Activated B cell treated with CpG ODN at 0.5 μM for 24 hours (primary cell): ENCODE data around the gene PARP9. TPM values are rescaled to one million over a fixed set of nuclear protein-coding genes. Genes with fewer than 3 reads are reported as not detected.

Experiments
- ATAC-seq: fragments of 200-7000 bp; cut with Tn5 transposase; one replicate; pipeline ENCODE4 v1.10.0; 2021; ENCODE audit warnings: low read depth, mild to moderate bottlenecking, moderate library complexity
- CTCF ChIA-PET: fragments of 350-600 bp; sonication (Branson Sonifier 250); formaldehyde crosslinking; loops from one replicate; lab custom pipeline; 2021; ENCODE audit warnings: antibody characterized with exemption; lab: Charles Lee
- POLR2A ChIA-PET: fragments of 350-600 bp; sonication (Branson Sonifier 250); formaldehyde crosslinking; loops from one replicate; lab custom pipeline; 2021; ENCODE audit warnings: antibody characterized with exemption; lab: Charles Lee
- DNase-seq: peaks from one replicate; pipeline ENCODE4 v3.0.0; 2022
- H3K27ac Mint-ChIP-seq: one replicate; pipeline ENCODE4 v1.8.0; 2020; ENCODE audit warnings: mixed read lengths
- H3K27me3 Mint-ChIP-seq: one replicate; pipeline ENCODE4 v1.8.0; 2021; ENCODE audit warnings: mixed read lengths
- H3K36me3 Mint-ChIP-seq: one replicate; pipeline ENCODE4 v1.8.0; 2021; ENCODE audit warnings: low read depth, mixed read lengths
- H3K4me1 Mint-ChIP-seq: one replicate; pipeline ENCODE4 v1.8.0; 2021; ENCODE audit warnings: mixed read lengths
- H3K4me3 Mint-ChIP-seq: one replicate; pipeline ENCODE4 v1.8.0; 2020; ENCODE audit warnings: mild to moderate bottlenecking, mixed read lengths
- H3K9me3 Mint-ChIP-seq: one replicate; pipeline ENCODE4 v1.8.0; 2020; ENCODE audit warnings: mixed read lengths
- CTCF ChIP-seq: fragments of 200-600 bp; IDR thresholded peaks from one replicate; pipeline ENCODE4 v1.8.0; 2022; ENCODE audit warnings: antibody characterized with exemption, mild to moderate bottlenecking
- intact Hi-C: fragments of 100-400 bp; cut with micrococcal nuclease; formaldehyde crosslinking; loops from one replicate; pipeline ENCODE4 v1.15.1; 2024
- total RNA-seq: library from RNA; stranded (reverse); gene quantifications from 2 replicates; pipeline ENCODE4 v1.2.3, GENCODE V29; 2022

PARP9 gene
- total RNA-seq, 1 donor from 2014 or later, result 50.8 TPM

- ATAC-seq (no peak), DNase-seq (no peak)
- no peaks in the 10 kb centered on the region for H3K9me3 Mint-ChIP-seq
- H3K27me3 Mint-ChIP-seq, result no peaks in the 10 kb centered on the region
- peaks cover 76% of the 10 kb centered on the region for H3K36me3 Mint-ChIP-seq
- POLR2A ChIA-PET, result no interaction called here
- CTCF ChIA-PET, result no interaction called here
- H3K4me1 Mint-ChIP-seq, result peaks cover 53% of the 10 kb centered on the region
- intact Hi-C loops, result no loop called here
- H3K27ac Mint-ChIP-seq, result peak overlapping the region; percentile 65
- H3K4me3 Mint-ChIP-seq, result no peak overlapping the region
- TF ChIP-seq CTCF, result no peak
Observed at GRCh38 chr3:122606330-122606729, 42.2 kb upstream of the PARP9 start.

GRCh38 chr3:122603056-122603455 is 39.0 kb upstream of the PARP9 start:
- CTCF ChIA-PET, result no interaction called here

DNA sequence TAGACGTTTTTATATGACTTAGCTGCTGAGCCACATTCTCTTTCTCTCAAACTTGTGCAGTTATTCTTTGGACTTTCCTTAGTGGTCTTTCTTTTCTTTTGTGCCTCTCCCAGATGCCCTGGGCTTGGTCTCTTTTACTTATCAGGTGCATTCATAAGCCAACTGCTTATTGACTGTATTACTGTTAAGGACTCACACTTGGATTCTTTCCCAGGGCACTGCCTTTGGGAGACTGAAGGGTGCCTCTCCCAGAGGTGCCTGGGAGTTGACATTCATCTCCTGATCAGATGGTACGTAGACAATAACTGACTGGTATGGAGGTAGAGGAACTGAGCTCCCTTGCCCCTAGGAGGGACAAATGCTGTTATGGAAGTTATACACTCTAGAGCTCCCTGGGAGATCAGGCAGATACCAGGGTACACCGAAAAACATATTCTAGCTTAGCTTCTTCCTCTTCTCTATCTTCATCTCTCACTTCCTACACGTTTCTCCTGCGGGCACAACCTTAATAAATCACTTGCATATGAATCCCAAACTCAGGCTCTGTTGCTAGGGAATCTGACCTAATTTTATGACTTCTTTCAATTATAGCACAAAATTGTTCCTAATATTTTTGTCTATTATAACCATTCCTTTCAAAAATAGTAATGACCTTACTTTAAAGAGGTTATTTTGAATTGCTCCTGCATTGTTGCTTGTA is 38.1 kb upstream of the PARP9 start:
- Mint-ChIP-seq H3K9me3 (no peaks in the 10 kb centered on the region), H3K4me3 (no peak overlapping the region), H3K4me1 (peaks cover 54% of the 10 kb centered on the region), H3K27me3 (no peaks in the 10 kb centered on the region), H3K36me3 (peaks cover 54% of the 10 kb centered on the region), H3K27ac (peak overlapping the region; percentile 44)
- no peak for ATAC-seq
- no peak for TF ChIP-seq CTCF
- DNase-seq, result no peak
- ChIA-PET POLR2A (no interaction called here), CTCF (no interaction called here)
- intact Hi-C loops, result no loop called here

More at GRCh38 chr3:122603056-122603455, 39.0 kb upstream of the PARP9 start:
- no peak for TF ChIP-seq CTCF
- DNase-seq (no peak), ATAC-seq (no peak)
- Mint-ChIP-seq H3K4me1 (peaks cover 54% of the 10 kb centered on the region), H3K27me3 (no peaks in the 10 kb centered on the region), H3K36me3 (peaks cover 60% of the 10 kb centered on the region), H3K4me3 (no peak overlapping the region), H3K27ac (no peak overlapping the region), H3K9me3 (no peaks in the 10 kb centered on the region)
- intact Hi-C loops, result no loop called here
- POLR2A ChIA-PET, result interaction anchor here (1.0 to 1.5 kb wide), 3 partner anchors 8 to 16 kb away, joined by 3 to 5 read pairs (median 3); no protein-coding TSS in a partner anchor

DNA sequence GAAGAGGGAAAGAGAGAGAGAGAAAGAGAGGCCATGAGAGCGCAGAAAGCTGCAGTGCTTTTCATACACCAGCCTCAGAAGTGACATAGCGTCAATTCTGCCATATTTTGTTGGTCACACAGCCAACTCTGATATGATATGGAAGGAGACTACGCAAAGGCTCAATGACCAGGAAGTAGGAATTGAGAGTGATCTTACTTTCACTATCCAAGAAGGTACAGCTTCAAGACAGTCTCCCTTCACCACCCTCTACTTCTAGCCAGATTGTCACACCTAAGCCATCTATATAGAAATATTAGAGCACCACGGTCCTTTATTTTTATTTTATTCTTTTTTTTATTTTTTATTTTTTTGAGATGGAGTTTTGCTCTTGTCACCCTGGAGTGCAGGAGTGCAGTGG is 34.5 kb upstream of the PARP9 start:
- ATAC-seq, result peak; percentile 68
- Mint-ChIP-seq H3K4me1 (peaks cover 68% of the 10 kb centered on the region), H3K4me3 (no peak overlapping the region), H3K36me3 (peaks cover 58% of the 10 kb centered on the region), H3K9me3 (no peaks in the 10 kb centered on the region), H3K27me3 (no peaks in the 10 kb centered on the region), H3K27ac (peak overlapping the region; percentile 74)
- DNase-seq, result no peak
- ChIA-PET POLR2A (interaction anchor here (0.6 to 1.0 kb wide), 2 partner anchors 20 to 36 kb away, joined by 3 to 4 read pairs; no protein-coding TSS in a partner anchor), CTCF (no interaction called here)
- intact Hi-C loops, result loop anchor here (1.0 kb wide), 1 partner anchor 9 kb away; no protein-coding TSS in a partner anchor
- TF ChIP-seq CTCF, result no peak

GRCh38 chr3:122598151-122598550 is 34.1 kb upstream of the PARP9 start:
- Mint-ChIP-seq H3K36me3 (peaks cover 54% of the 10 kb centered on the region), H3K27ac (peak overlapping the region; percentile 74), H3K4me1 (peaks cover 66% of the 10 kb centered on the region), H3K9me3 (no peaks in the 10 kb centered on the region), H3K27me3 (no peaks in the 10 kb centered on the region), H3K4me3 (no peak overlapping the region)
- ATAC-seq (peak; percentile 25), DNase-seq (no peak)
- intact Hi-C loops, result loop anchor here (1.0 kb wide), 1 partner anchor 9 kb away; no protein-coding TSS in a partner anchor
- ChIA-PET POLR2A (interaction anchor here (0.6 to 1.0 kb wide), 2 partner anchors 20 to 35 kb away, joined by 3 to 4 read pairs; no protein-coding TSS in a partner anchor), CTCF (no interaction called here)
- TF ChIP-seq CTCF, result no peak
